Activated T-cell treated with anti-CD3 and anti-CD28 coated beads, Interleukin-2, amount 50 U/mL, for 1 hour (primary cell): ENCODE measurements around the gene RPS5.
"Not testable (repeated sequence)": the region's sequence is repeated elsewhere in the genome, so short reads cannot be mapped to it uniquely, and the experiment has no call there.

Source experiments
- DNase-seq: peaks from one replicate; pipeline ENCODE4 v3.0.0-alpha.2; 2020

Gene RPS5

DNA sequence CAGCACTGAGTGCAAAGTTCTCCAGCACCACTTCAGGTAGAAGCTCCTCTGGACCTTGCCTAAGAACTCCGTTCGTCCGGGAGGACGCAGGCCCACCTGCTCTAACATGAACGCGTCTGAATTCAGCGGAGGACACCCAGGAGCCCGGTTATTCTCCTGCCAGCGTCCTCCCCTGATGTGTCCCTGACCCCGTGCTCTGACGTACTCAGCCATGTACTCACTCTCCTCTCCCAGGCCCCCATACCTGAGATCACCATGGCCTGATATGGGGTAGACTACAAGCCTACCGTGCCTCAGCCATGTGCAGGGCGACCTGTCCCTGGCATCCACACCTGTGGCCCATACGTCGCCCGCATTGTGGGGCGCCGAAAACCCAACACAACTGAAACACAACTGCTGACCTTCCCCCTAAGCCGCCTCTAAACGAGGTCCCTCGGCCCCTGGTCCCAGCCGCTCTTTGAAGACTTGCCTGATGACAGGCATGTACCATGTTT is 20.6 kb downstream of the RPS5 start:
- no peak for DNase-seq

DNA sequence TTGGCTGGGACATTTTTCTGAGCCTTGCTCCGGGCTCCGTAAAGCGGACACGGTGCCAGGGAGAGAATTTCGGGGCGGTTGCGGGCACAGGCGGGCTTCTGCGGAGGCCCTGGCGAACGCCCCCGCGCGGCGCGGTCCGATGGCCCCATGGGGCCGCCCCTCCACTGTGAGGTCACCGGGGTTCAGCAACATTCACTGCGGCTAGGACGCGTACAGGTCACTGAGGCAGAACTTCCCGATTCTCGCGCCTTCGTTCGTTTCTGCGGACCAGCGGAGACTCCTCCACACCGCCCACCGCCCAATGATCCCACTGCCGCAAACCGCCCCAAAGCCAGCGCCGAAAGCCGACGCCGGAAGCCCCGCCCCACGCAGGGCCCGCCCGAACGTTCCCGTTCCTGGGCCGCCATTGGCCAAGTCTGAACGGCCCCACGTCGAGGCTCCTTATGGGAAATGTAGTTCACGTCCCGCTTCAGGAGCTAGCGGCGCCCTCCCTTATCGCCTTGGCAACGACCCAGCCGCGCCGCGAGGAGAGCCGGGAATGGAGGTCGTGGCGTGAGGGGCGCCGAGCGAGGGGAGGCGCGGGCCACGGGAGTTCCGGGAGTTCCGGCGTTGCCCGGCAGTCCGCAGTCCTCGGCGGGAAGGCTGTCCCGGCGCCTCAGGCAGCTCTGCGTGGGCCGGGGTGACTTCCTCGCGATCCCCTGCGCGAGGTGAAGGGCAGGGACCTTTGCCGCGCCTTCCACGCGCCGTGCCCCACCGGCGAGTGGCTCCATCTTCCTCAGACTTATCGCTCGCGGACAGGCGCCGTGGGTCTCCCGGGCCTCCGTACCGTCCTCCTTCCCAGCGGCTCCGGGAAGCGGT is 21.3 kb downstream of the RPS5 start, which contains the start of gene ZNF584:
ZNF584 (plus strand) TSS at position 498 of the 858 bp plus-strand sequence. CDS start 499 bp downstream, outside the sequence.
- peak; percentile 94 for DNase-seq

DNA sequence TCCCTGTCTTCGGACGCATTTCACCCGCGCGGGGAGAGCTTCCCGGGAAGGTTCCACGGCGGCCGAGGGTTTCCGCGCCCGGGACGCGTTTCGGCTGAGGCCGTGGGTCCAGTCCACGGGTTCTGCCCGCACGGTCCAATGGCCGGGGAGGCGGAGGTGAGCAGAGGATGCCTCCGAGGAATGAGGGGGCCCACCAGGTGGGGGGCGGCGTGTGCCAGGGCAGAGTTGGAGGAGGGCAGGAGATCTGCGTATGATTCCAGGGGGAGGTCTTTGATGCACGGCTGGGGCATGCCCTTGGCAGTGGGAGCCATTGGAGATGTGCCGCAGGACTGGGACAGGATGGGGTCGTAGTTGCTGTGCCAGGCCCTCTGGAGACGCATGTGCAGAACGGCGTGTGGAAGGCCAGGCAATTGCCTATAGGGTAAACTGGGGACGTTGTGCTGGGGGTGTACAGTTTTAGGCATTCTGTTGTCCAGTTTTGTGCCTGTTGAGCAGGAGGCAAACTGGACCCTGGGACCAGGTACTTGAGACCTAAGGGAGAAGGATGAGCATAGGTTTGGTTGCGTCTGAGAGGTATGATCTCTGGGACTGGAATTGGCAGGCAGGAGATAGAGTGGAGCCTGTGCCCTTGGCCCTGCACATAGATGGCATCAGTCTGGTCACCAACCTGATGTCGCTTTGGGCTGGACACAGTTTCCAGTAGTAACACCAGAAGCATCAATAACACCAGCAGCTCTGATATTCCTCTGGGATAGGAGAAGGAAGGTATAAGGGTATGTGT is 22.1 kb downstream of the RPS5 start:
- DNase-seq = peak; percentile 18

DNA sequence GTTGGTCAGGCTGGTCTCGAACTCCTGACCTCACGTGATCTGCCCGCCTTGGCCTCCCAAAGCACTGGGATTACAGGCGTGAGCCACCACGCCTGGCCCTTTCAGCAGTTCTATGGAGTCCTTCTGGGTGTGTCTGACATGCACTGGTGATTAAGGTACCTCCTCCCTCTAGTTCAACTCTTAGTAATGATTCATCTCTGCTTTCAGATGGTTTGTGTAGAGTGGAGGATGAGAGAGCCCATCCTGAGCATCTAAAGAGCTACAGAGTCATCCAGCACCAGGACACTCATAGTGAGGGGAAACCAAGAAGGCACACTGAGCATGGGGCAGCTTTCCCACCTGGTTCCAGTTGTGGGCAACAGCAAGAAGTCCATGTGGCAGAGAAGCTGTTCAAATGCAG is 29.5 kb downstream of the RPS5 start:
- DNase-seq = no peak

DNA sequence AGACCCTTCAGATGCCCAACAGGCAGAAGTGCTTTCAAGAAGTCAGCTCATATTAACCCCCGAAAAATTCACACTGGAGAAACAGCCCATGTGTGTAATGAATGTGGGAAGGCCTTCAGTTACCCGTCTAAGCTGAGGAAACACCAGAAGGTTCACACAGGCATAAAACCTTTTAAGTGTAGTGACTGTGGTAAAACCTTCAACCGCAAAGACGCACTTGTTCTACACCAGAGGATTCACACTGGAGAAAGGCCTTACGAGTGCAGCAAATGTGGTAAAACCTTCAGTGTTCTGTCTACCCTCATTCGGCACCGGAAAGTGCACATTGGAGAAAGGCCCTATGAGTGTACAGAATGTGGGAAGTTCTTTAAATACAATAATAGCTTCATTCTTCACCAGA is 30.0 kb downstream of the RPS5 start:
- DNase-seq = no peak

DNA sequence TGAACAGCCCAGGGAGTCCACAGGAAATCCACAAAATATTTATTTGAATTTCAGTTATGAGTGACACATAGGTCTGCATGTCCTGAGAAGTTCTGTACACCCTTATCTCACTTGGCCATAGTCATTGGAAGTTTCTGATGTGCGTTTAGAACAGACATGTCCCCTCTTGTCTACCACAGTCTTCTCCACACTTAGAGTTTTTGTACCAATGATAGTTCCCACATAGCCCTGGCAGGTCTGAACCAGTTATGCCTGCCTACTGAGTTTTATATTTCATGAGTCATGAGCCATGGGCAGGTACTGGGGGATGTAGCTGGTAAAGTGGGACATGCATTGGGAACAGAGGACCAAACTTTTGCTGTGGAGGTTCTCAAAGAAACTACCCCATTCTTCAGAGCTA is 41.5 kb downstream of the RPS5 start:
- DNase-seq = no peak

DNA sequence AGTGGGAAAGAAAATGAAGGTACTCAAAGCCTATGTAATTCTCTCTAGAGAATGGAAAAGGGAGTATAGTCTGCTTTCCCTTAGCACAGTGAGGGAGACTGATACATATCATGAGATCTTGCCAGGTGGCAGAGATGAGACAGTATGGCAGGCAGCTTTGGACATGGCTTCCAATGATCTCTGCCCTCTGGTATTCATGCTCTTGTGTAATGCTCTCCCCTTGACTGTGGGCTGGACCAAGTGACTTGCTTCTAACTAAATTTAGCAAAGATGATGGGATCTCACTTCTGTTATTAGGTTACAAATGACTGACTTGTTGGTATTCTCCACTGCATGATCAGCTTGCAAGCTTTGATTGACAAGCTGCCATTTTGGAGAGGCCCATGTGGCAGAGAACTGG is 42.7 kb downstream of the RPS5 start:
- no peak for DNase-seq

DNA sequence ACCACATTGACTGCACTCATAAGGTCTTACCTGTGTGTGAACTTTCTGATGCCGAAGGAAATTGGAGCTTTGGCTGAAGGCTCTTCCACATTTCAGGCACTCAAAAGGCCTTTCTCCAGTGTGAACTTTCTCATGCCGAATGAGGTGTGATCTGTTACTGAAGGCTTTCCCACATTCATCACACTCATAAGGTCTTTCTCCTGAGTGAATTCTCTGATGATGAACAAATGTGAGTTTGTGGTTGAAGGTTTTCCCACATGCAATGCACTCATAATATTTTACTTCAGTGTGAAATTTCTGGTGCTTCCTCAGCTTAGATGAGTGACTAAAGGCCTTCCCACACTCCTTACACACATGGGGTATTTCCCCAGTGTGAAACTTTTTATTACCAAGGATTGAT is 47.1 kb downstream of the RPS5 start:
- DNase-seq = no peak

DNA sequence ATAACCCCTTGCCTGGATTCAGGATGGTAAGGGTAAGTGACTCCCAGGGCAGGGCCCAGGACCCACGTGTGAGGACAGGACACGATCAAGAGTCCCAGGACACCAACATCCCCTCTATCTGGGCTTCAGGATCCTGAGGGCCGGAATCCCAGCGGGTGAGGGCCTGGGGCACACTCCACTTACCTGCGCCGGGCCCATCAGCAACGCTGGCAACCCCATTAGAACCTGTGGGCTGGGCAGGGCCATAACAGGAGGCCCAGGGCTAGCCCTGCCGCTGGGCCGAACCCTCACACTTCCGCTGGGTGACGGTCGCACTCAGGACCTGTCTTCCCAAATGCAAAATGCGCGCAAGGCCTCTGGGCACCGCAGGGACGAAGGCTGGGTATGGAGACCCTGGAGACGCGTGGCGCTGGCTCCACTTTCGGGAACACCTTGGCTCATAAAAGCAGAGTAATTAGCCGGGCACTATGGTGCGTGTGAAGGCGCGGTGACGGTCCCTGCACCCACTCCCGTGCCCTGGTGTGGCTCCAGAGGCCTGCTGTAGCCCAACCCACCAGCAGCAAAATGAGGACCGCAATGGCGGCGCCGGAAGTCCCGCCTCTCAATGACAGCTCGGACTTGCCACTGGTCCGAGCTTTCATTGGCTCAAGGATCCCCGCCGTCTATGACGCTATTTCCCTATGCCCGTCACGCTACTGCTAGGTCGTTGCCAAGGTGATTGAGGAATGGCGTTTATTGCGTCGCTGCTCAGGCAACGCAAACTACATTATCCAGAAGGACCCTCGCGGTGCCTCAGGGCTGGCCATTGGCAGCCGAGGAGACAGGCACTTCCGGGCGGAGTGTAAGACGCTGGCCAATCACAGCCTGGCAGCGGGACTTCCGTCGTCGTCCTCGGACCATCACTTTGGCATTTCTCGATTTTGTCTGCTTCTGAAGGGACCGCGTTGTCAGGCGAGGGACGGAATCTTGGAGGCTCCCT is 52.8 kb downstream of the RPS5 start, which contains the start of gene ZNF132:
ZNF132 (minus strand) TSS at position 578 of the 979 bp plus-strand sequence; CDS start at position 246, 332 bp downstream.
- peak; percentile 91 for DNase-seq

DNA sequence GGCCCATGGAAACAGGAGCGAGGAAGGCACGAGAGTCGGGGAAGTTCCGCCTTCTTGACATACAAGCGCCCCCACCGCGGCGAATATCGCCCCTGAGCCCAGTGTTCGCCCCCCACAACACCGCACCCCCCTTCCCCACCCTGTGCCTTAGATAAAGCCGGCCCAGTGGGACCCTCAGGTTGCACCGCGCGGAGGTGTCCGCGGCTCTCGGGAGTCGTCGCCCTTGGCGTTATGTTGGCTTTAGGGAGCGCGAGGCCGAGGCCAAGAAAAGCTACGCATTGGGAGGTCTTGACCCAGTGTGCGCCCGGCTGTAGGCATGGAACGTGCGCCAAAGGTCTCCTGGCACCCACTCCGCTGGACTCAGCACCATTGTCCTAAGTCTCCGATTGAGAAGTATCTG is 53.5 kb downstream of the RPS5 start:
- DNase-seq = no peak

DNA sequence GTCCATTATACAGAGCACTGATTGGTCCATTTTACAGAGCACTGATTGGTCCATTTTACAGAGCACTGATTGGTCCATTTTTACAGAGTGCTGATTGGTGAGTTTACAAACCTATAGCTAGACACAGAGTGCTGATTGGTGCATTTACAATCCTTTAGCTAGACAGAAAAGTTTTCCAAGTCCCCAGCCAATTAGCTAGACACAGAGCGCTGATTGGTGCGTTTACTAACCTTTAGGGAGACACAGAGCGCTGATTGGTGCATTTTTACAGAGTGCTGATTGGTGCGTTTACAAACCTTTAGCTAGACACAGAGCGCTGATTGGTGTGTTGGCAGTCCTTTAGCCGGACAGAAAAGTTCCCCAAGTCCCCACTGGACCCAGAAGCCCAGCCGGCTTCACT is 55.9 kb downstream of the RPS5 start:
- DNase-seq = not testable (repeated sequence)
